Activated CD8-positive, alpha-beta T cell treated with anti-CD3 and anti-CD28 coated beads for 36 hours (primary cell): Measurements from ENCODE around the gene CAMTA1. TPM values are rescaled to one million over a fixed set of nuclear protein-coding genes. Genes with fewer than 3 reads are reported as not detected.

ENCODE experiments used
- ATAC-seq: fragments of 200-7000 bp; cut with Tn5 transposase; one replicate; pipeline ENCODE4 v1.10.0; 2021; ENCODE audit warnings: mild to moderate bottlenecking, moderate library complexity
- CTCF ChIA-PET: fragments of 350-600 bp; sonication (Branson Sonifier 250); formaldehyde crosslinking; loops from one replicate; lab custom pipeline; 2021; ENCODE audit warnings: antibody characterized with exemption; lab: Charles Lee
- POLR2A ChIA-PET: fragments of 350-600 bp; sonication (Branson Sonifier 250); formaldehyde crosslinking; loops from one replicate; lab custom pipeline; 2021; ENCODE audit warnings: antibody characterized with exemption; lab: Charles Lee
- DNase-seq: peaks from one replicate; pipeline ENCODE4 v3.0.0-alpha.2; 2020
- H3K27ac Mint-ChIP-seq: one replicate; pipeline ENCODE4 v1.8.0; 2021; ENCODE audit warnings: mild to moderate bottlenecking, mixed read lengths
- H3K27me3 Mint-ChIP-seq: one replicate; pipeline ENCODE4 v1.8.0; 2021; ENCODE audit warnings: mixed read lengths
- H3K36me3 Mint-ChIP-seq: one replicate; pipeline ENCODE4 v1.8.0; 2021; ENCODE audit warnings: low read depth, mixed read lengths
- H3K4me1 Mint-ChIP-seq: one replicate; pipeline ENCODE4 v1.8.0; 2021; ENCODE audit warnings: low read depth, mixed read lengths
- H3K4me3 Mint-ChIP-seq: one replicate; pipeline ENCODE4 v1.8.0; 2021; ENCODE audit warnings: mild to moderate bottlenecking, moderate library complexity, mixed read lengths
- H3K9me3 Mint-ChIP-seq: one replicate; pipeline ENCODE4 v1.8.0; 2021; ENCODE audit warnings: mixed read lengths
- CTCF ChIP-seq: fragments of 200-600 bp; IDR thresholded peaks from one replicate; pipeline ENCODE4 v1.8.0; 2022; ENCODE audit warnings: antibody characterized with exemption, mild to moderate bottlenecking
- intact Hi-C: fragments of 100-400 bp; cut with micrococcal nuclease; formaldehyde crosslinking; loops from one replicate; pipeline ENCODE4 v1.10.0; 2022
- total RNA-seq, 2 experiments: library from RNA; stranded (reverse); gene quantifications; one replicate each; pipeline ENCODE4 v1.2.3, GENCODE V29; 2021

The CAMTA1 gene
- total RNA-seq, 2 experiments from 2014 or later = 67.7 to 70.9 TPM

- Mint-ChIP-seq H3K9me3 (no peaks in the 10 kb centered on the region), H3K27me3 (peaks cover 4% of the 10 kb centered on the region), H3K4me3 (no peak overlapping the region), H3K36me3 (no peaks in the 10 kb centered on the region), H3K27ac (no peak overlapping the region), H3K4me1 (no peaks in the 10 kb centered on the region)
- TF ChIP-seq CTCF = no peak
- DNase-seq = no peak
- no peak for ATAC-seq
- intact Hi-C loops = no loop called here
- CTCF ChIA-PET = no interaction called here
- POLR2A ChIA-PET = no interaction called here
These were observed 202.7 kb downstream of the CAMTA1 start for GRCh38 chr1:6987940-6988339.

- H3K27me3 Mint-ChIP-seq = peaks cover 7% of the 10 kb centered on the region
- CTCF ChIA-PET = no interaction called here
- no peaks in the 10 kb centered on the region for H3K4me1 Mint-ChIP-seq
- ATAC-seq (no peak), DNase-seq (no peak)
- no peak for TF ChIP-seq CTCF
- no peaks in the 10 kb centered on the region for H3K9me3 Mint-ChIP-seq
- no peaks in the 10 kb centered on the region for H3K36me3 Mint-ChIP-seq
- no peak overlapping the region for H3K4me3 Mint-ChIP-seq
- intact Hi-C loops = no loop called here
- POLR2A ChIA-PET = no interaction called here
- no peak overlapping the region for H3K27ac Mint-ChIP-seq
These were observed 203.5 kb downstream of the CAMTA1 start for GRCh38 chr1:6988796-6989195.

- no peak overlapping the region for H3K27ac Mint-ChIP-seq
- TF ChIP-seq CTCF = no peak
- DNase-seq (no peak), ATAC-seq (no peak)
- CTCF ChIA-PET = no interaction called here
- H3K9me3 Mint-ChIP-seq = no peaks in the 10 kb centered on the region
- intact Hi-C loops = no loop called here
- H3K4me3 Mint-ChIP-seq = no peak overlapping the region
- POLR2A ChIA-PET = no interaction called here
- no peaks in the 10 kb centered on the region for H3K36me3 Mint-ChIP-seq
- H3K4me1 Mint-ChIP-seq = no peaks in the 10 kb centered on the region
- peaks cover 10% of the 10 kb centered on the region for H3K27me3 Mint-ChIP-seq
These were observed 204.2 kb downstream of the CAMTA1 start for GRCh38 chr1:6989212-6990159.

- Mint-ChIP-seq H3K4me3 (no peak overlapping the region), H3K4me1 (peaks cover under 1% of the 10 kb centered on the region), H3K27ac (no peak overlapping the region), H3K36me3 (no peaks in the 10 kb centered on the region), H3K9me3 (no peaks in the 10 kb centered on the region), H3K27me3 (peaks cover 15% of the 10 kb centered on the region)
- DNase-seq = no peak
- intact Hi-C loops = no loop called here
- no peak for ATAC-seq
- TF ChIP-seq CTCF = no peak
- ChIA-PET CTCF (interaction anchor here (1.2 to 1.4 kb wide), 2 partner anchors 51 to 79 kb away, joined by 3 read pairs; no protein-coding TSS in a partner anchor), POLR2A (no interaction called here)
These were observed 206.0 kb downstream of the CAMTA1 start for GRCh38 chr1:6991266-6991665.

- H3K4me1 Mint-ChIP-seq = peaks cover 12% of the 10 kb centered on the region
- no peak for TF ChIP-seq CTCF
- no peaks in the 10 kb centered on the region for H3K9me3 Mint-ChIP-seq
- no peak overlapping the region for H3K27ac Mint-ChIP-seq
- ChIA-PET POLR2A (interaction anchor here (0.6 kb wide), 1 partner anchor 644 kb away, joined by 3 read pairs; no protein-coding TSS in a partner anchor), CTCF (interaction anchor here (0.9 to 1.6 kb wide), 3 partner anchors 9 to 276 kb away, joined by 3 to 7 read pairs (median 3); no protein-coding TSS in a partner anchor)
- intact Hi-C loops = no loop called here
- no peak overlapping the region for H3K4me3 Mint-ChIP-seq
- H3K27me3 Mint-ChIP-seq = peaks cover 19% of the 10 kb centered on the region
- ATAC-seq (no peak), DNase-seq (no peak)
- no peaks in the 10 kb centered on the region for H3K36me3 Mint-ChIP-seq
These were observed 210.5 kb downstream of the CAMTA1 start for GRCh38 chr1:6995789-6996188.
